Activated T-cell treated with anti-CD3 and anti-CD28 coated beads, Interleukin-2, amount 50 U/mL, for 4 hours (primary cell): ENCODE data around the gene HLA-B. TPM values are rescaled to one million over a fixed set of nuclear protein-coding genes. Genes with fewer than 3 reads are reported as not detected.

Experiments used
- ATAC-seq, 2 donors: fragments of 200-7000 bp; cut with Tn5 transposase; one replicate each; pipeline ENCODE4 v1.10.0; 2021
- DNase-seq: peaks from one replicate; pipeline ENCODE4 v3.0.0-alpha.2; 2020
- H3K27me3 Mint-ChIP-seq: one replicate; pipeline ENCODE4 v1.8.0; 2021; ENCODE audit warnings: low read depth, mixed read lengths
- H3K36me3 Mint-ChIP-seq: one replicate; pipeline ENCODE4 v1.8.0; 2022; ENCODE audit warnings: mixed read lengths; ENCODE audit not compliant: insufficient read depth
- H3K4me1 Mint-ChIP-seq: one replicate; pipeline ENCODE4 v1.8.0; 2021; ENCODE audit warnings: low read depth, mixed read lengths
- H3K4me3 Mint-ChIP-seq: one replicate; pipeline ENCODE4 v1.8.0; 2021; ENCODE audit warnings: mild to moderate bottlenecking, moderate library complexity, mixed read lengths
- H3K9me3 Mint-ChIP-seq: one replicate; pipeline ENCODE4 v1.8.0; 2021; ENCODE audit warnings: mixed read lengths
- total RNA-seq, 3 donors: library from RNA; stranded (reverse); gene quantifications; one replicate each; pipeline ENCODE4 v1.2.1, GENCODE V29; 2021

The HLA-B gene
- total RNA-seq, 3 donors from 2014 or later, result 3,478 to 5,156 (median 4,066) TPM

DNA sequence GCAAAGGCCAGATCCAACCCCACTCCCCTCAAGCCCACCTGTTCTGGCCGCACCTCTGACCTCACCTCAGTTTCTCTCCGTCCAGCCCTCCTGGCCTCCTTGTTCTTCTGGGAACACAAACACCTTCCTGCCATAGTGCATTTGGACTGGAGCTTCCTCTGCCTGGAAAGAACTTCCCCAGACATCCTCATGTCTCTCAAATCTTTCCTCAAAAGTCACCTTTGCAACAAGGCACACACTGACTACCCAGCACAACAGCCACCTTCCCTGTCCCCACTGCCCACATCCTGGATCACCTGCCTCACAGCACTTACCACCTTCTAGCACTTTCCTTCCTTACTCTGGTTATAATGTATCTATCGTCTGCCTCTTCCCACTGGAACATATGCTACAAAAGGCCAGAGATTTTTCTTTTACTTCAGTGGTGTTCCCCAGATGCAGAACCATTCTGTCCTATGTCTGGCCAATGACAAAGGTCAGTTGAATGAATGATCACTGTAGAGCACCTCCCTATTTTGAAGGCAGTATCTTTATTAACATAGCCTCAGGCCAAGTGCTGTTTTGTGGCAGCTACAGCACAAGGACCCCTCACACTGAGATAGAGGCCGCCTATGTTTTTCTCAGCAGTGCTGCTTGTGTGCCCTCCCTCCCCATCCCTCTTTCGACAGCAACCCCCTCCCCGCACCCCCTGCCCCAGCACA lies 4.1 kb downstream of the HLA-B start:
- ATAC-seq, result peak in 1 of 2 donors; percentile 2
- Mint-ChIP-seq H3K4me1 (peaks cover 55% of the 10 kb centered on the region), H3K4me3 (peak overlapping the region; percentile 96), H3K27me3 (no peaks in the 10 kb centered on the region), H3K36me3 (peaks cover 36% of the 10 kb centered on the region), H3K9me3 (no peaks in the 10 kb centered on the region)
- DNase-seq, result no peak

DNA sequence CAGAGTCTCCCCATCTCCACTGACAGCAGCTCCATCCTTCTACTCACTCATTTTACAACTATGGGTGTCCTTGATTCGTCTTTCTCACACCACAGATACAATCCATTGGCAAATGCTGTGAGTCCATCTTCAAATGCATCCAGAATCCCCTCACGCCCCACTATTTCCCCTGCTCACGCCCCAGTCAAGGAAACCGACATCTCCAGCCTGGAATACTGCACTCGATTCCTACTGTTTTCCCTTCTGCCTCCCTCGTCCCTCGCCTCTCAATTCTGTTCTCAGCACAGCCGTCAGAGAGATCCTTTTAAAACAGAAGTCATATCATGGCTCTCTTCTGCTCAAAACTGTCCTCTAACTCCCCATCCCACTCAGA lies 4.7 kb downstream of the HLA-B start:
- peaks cover 36% of the 10 kb centered on the region for H3K36me3 Mint-ChIP-seq
- H3K4me1 Mint-ChIP-seq, result peaks cover 53% of the 10 kb centered on the region
- H3K4me3 Mint-ChIP-seq, result peak overlapping the region; percentile 96
- DNase-seq, result no peak
- H3K27me3 Mint-ChIP-seq, result no peaks in the 10 kb centered on the region
- H3K9me3 Mint-ChIP-seq, result no peaks in the 10 kb centered on the region
- ATAC-seq, result peak in 1 of 2 donors; percentile 2

DNA sequence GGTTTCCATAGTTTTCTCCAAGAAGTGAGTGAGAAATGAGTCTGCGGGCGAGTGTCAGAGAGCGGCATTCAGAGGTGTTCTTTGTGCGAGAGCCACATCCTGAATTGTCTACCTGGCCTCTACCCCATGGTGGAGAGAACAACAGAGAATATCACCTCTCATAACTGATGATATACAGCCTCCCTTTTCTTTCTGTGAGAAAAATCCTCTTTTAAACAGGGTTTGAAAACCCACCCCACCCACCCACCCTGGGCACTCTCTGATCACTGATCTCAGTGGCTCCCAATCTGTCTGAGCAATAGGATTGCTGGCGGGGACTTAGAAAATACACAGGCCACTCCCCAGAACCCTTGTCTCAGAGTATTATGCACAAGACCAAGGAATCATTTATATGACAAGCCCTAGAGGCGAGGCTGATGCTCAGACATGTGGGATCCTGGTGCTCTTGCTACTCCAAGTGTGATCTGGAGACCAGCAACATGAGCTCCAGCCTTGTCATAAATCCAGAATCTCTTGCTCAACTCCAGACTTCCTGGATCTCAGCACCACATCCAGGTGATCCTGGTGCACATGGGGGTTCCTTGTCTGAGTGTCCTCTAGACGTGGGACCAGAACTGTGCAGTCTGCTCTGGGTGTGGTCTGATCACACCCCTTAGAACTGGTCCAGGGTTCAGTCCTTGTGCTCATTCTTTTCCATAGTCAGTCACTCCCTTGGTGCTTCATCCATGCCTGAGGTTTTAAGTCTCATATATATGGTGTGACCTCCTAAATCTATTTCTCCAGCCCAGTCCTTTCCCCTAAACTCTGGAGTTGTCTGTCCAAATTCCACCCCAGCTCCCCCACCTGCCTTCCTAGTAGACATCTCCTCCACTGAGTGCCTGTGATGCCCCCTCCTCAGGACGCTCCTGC lies 5.3 kb downstream of the HLA-B start:
- no peak for DNase-seq

DNA sequence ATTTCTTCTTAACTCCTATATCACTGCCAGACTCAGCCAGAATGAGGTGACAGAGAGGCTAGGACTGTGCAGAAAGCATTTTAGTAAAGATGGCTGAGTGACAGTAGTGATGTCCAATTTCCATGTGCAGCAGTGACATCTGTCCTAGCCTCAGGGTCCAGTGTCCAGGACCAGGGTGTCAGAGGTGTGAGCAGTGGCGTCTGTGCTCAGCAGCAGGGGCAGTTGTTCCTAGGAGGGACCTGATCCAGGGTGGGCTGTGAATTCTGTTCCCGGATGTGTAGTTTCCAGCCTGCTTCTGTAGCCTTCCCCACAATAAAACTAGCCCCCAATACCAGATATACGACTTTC lies 6.0 kb downstream of the HLA-B start:
- no peaks in the 10 kb centered on the region for H3K9me3 Mint-ChIP-seq
- H3K27me3 Mint-ChIP-seq, result no peaks in the 10 kb centered on the region
- H3K4me3 Mint-ChIP-seq, result no peak overlapping the region
- H3K36me3 Mint-ChIP-seq, result peaks cover 36% of the 10 kb centered on the region
- H3K4me1 Mint-ChIP-seq, result peaks cover 53% of the 10 kb centered on the region
- ATAC-seq (no peak), DNase-seq (no peak)

More for the DNA sequence above, 5.3 kb downstream of the HLA-B start:
- ATAC-seq, result peak; percentile 13
- Mint-ChIP-seq H3K27me3 (no peaks in the 10 kb centered on the region), H3K4me3 (peak overlapping the region; percentile 96), H3K4me1 (peaks cover 53% of the 10 kb centered on the region), H3K36me3 (peaks cover 36% of the 10 kb centered on the region), H3K9me3 (no peaks in the 10 kb centered on the region)

DNA sequence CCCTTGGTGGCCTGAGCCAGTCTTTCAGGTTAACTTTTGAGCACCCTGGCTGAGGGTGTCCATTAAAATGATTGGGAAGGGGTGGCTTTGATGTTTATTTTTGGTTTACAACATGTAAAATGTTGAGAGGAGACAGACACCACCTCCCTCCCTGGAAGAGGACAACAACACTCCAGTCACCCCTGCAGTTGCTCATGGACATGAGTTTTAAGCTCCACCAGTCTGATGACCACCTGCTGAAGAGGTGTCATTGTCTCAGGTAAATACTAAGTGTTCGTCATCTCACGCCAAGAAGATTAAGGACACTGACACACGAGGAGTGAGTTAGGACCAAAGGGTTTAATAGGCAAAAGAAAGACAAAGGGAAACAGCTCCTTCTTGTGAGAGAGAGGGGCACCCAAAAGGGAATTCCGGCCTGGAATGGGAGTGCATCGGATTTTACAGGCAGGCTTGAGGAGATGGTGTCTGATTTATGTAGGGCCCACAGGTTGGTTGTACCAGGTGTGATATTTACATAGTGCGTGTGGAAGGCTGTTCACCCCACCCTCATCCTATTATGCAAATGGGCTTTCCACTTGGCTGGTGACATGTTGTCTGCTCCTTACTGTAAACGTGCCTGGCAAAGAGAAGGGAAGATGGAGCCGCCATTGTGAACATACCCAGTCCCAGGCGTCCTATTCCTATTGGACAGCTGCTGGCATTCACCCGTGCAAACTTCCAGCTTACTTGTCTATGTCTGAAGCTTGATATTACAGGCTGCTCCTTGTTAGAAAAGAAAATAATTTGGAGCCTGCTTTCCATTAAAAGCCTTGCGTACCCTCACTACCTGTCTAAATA lies 6.6 kb downstream of the HLA-B start:
- Mint-ChIP-seq H3K27me3 (no peaks in the 10 kb centered on the region), H3K4me3 (peak overlapping the region; percentile 12), H3K4me1 (peaks cover 50% of the 10 kb centered on the region), H3K9me3 (no peaks in the 10 kb centered on the region), H3K36me3 (peaks cover 30% of the 10 kb centered on the region)
- DNase-seq (no peak), ATAC-seq (no peak)

DNA sequence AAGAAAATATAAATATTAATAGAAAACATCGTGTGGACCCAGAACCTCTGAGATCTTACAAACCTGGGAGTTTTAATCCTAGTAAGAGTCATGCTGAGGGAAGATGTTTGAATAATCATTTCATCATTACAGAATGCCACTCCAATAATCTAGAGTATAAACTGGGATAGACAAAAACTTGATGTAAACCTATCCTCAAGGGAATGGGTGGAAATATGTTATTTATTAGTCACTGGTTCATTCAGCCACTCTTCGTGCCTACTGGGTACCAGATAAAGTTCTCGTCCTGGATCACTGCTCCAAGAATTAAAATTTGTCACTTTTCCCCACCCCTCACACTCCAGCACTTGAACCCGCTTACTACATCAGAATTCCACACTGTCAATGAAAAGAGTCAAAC lies 7.7 kb downstream of the HLA-B start:
- DNase-seq, result no peak
- Mint-ChIP-seq H3K4me3 (no peak overlapping the region), H3K27me3 (no peaks in the 10 kb centered on the region), H3K4me1 (peaks cover 45% of the 10 kb centered on the region), H3K36me3 (peaks cover 20% of the 10 kb centered on the region), H3K9me3 (no peaks in the 10 kb centered on the region)
- no peak for ATAC-seq

DNA sequence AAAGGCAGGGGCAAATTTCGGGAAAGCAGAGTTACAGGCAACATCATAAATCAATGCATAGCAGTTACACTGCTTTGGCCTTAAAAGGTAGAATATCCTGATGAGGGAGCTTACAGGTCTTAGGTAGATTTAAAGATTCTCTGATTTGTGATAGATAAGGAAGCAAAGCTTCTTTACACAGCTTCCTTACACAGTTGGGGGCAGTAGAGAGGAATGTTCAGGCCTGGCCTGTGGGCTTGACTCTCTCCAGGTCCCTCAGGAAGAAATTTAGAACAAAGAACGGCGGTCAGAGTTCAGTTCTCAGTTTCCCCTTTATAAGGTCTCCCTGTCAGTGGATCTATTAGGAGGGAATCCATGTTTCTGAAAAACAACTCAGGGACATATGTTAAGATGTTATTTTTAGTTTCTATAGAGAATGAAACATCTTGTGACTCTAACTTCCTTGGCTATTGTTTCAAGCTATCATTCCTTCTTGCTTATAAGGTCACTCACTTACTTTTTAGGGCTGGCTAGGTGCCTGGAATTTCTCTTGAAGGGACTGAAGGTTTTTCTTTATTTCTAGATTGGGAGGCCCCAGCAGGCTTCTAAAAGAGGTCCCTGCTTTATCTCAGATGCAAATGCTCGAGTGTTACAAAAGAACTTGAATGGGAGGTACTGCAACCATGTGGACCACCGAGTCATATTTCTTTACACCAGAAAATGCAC lies 11.8 kb downstream of the HLA-B start:
- DNase-seq, result no peak
- Mint-ChIP-seq H3K9me3 (peaks cover 8% of the 10 kb centered on the region), H3K4me1 (peaks cover 10% of the 10 kb centered on the region), H3K36me3 (peaks cover 3% of the 10 kb centered on the region), H3K4me3 (no peak overlapping the region), H3K27me3 (no peaks in the 10 kb centered on the region)
- ATAC-seq, result no peak

DNA sequence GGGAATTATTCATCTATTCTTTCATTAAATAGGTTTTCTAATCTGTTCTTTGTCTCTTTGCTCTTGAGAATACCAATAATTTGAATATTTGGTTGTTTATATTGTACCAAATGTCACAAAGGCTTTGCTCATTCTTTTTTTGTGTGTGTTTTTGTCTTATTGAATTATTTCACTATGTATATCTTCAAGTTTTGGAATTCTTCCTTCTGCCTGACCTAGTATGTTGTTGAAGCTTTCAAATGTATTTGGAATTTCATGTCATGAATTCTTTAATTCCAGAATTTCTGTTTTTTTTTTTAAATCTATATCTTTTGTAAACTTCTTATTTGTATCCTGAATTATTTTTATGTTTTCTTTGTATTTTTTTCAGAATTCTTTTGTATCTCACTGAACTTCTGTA lies 16.8 kb downstream of the HLA-B start:
- H3K9me3 Mint-ChIP-seq, result peaks cover 44% of the 10 kb centered on the region
- DNase-seq (no peak), ATAC-seq (no peak)
- peaks cover 2% of the 10 kb centered on the region for H3K4me1 Mint-ChIP-seq
- H3K4me3 Mint-ChIP-seq, result no peak overlapping the region
- H3K27me3 Mint-ChIP-seq, result no peaks in the 10 kb centered on the region
- peaks cover 11% of the 10 kb centered on the region for H3K36me3 Mint-ChIP-seq

DNA sequence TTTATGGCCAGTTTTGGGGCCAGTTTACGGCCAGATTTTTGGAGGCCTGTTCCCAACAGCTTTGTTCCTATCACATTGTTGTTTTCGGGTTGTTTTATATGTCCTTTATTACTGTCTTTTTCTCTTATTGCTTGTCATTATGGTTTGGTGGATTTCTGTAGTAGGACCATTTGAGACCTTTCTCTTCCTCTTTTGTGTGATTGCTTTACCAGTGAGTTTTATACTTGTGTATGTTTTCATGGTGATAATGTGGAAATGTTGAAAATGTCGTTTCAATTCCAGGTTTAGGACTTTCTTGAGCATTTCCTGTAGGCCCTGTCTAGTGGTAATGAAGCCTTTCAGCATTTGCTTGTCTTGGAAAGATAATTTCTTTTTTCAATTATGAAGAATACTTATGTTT lies 17.8 kb downstream of the HLA-B start:
- no peak for ATAC-seq
- Mint-ChIP-seq H3K9me3 (peaks cover 50% of the 10 kb centered on the region), H3K4me3 (no peak overlapping the region), H3K36me3 (peaks cover 11% of the 10 kb centered on the region), H3K4me1 (no peaks in the 10 kb centered on the region), H3K27me3 (no peaks in the 10 kb centered on the region)
- DNase-seq, result no peak

DNA sequence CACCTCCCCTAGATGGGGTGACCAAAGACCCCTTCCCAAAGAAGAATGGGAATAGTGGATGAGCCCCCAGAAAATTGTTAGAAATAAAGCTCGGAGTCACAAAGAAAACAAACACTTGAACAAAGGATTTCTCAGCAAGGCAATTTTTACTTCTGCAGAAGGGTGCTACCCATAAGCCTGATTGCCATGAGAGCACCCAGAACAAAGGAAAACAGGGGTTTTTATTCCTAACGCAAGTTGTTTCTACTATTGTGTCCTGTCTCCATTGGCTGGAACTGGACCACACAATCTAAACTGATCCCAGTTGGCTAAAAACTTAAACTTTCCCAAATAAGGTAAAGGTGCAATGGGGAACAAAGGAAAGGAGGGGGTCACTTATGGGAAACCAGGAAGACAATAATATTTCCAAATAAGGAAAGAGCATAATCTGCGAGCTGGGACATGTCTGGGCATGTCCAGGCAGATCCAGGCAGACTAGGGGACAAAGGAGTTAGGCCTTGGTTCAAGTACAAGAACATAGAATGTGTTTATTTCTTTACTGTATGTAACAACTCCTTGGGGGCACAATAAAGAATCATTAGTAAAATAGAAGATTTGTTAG lies 20.0 kb downstream of the HLA-B start:
- Mint-ChIP-seq H3K9me3 (peaks cover 50% of the 10 kb centered on the region), H3K4me1 (peaks cover 16% of the 10 kb centered on the region), H3K36me3 (peaks cover 11% of the 10 kb centered on the region), H3K4me3 (no peak overlapping the region), H3K27me3 (no peaks in the 10 kb centered on the region)
- no peak for DNase-seq
- no peak for ATAC-seq

DNA sequence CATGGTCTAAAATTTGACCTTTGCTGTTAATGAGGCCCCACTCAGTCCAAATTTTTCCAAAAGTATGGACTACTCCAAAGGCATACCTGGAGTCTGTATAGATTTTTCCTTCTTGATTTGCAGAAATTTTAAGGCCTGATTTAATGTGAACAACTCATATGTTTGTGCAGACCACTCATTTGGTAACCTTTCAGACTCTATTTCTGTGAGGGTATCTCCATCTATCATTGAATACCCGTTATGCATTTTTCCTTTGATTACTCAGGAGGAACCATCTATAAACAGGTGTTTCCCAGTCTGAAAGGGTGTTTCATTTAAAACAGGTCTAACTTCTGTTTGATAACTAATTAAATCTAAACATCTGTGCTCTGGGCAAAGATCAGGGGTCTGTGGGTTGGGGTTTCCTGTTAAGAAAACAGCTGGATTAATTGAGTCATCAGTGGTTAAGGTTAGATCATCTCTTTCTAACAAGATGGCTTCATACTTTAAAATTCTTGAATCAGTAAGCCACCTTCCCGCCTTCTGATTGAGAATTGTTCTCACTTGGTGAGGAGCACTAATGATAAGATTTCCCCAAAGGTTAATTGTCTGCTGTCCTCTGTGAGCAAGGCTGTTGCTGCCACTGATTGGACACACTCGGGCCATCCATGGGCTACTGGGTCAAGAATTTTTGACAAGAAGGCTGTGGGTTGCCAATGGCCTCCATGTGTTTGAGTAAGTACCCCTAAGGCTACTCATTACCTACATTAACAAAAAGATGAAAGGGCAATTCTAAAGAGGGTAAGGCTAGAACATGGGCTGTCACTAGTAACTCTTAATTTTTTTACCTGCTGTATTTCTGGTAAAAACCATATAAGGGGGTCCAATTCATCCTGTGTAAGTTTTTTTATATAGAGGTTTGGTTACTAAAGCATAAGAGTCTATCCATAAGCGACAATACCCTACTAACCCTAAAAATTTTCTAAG lies 24.1 kb downstream of the HLA-B start:
- Mint-ChIP-seq H3K36me3 (peaks cover 8% of the 10 kb centered on the region), H3K9me3 (peaks cover 38% of the 10 kb centered on the region), H3K4me1 (peaks cover 17% of the 10 kb centered on the region), H3K4me3 (no peak overlapping the region), H3K27me3 (no peaks in the 10 kb centered on the region)
- DNase-seq, result peak; percentile 27
- peak; percentile 95 to 97 for ATAC-seq

DNA sequence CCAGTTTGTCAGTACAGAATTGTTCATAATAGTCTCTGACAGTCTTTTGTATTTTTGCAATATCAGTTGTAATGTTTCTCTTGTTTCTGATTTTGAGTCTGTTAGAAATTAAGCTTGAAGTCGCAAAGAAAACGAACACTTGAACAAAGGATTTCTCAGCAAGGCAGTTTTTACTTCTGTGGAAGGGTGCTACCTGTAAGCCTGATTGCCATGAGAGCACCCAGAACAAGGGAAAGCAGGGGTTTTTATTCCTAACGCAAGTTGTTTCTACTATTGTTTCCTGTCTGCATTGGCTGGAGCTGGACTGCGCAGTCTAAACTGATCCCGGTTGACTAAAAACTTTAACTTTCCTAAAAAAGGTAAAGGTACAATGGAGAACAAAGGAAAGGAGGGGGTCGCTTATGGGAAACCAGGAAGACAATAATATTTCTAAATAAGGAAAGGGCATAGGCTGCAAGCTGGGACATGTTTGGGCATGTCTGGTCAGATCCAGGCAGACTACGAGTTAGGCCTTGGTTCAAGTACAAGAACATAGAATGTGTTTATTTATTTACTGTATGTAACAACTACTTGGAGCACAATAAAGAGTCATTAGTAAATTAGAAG lies 28.5 kb downstream of the HLA-B start:
- Mint-ChIP-seq H3K27me3 (peaks cover 2% of the 10 kb centered on the region), H3K9me3 (peaks cover 12% of the 10 kb centered on the region), H3K36me3 (no peaks in the 10 kb centered on the region), H3K4me3 (no peak overlapping the region), H3K4me1 (peaks cover 15% of the 10 kb centered on the region)
- no peak for DNase-seq
- no peak for ATAC-seq
